HG02981 (cell line): Measurements from ENCODE around the gene IL17B.

Experiments
- ATAC-seq: cut with Tn5 transposase; IDR thresholded peaks from one replicate; pipeline ENCODE4 v1.9.1; 2021; ENCODE audit warnings: mild to moderate bottlenecking, moderate library complexity; ENCODE audit not compliant: unreplicated experiment

IL17B gene

GRCh38 chr5:149362541-149362940, 16.6 kb downstream of the IL17B start:
- no peak for ATAC-seq

- no peak for ATAC-seq
Observed at GRCh38 chr5:149360272-149360671, 18.8 kb downstream of the IL17B start.

DNA sequence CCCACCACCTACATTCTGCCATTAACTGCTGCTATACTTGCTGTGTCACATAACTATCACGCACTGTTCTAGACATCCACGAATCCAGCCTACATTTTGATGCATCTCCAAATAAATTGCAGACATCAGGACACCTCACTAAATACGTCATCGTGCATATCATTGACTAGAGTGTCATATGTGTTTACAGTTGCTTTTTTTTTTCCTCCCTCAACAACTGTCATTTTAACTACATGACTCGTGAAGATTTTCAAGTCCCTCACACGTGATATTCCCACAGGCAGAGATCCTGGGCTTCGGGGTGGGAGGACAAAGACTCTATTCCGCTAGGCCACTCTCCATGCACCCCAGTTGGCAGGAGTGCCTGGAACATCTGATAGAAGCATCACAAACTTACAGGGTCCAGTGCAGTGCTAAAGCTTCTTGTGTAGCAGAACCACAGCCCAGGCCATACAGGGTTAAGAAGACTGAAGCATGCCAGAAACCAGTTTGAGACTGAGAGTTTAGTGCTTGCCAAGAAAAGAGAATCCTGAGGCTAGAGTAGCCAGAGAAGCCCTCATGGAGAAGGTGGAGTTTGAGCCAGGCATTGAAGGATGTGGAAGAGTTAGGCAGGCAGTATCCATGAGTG, 20.1 kb downstream of the IL17B start:
- no peak for ATAC-seq

DNA sequence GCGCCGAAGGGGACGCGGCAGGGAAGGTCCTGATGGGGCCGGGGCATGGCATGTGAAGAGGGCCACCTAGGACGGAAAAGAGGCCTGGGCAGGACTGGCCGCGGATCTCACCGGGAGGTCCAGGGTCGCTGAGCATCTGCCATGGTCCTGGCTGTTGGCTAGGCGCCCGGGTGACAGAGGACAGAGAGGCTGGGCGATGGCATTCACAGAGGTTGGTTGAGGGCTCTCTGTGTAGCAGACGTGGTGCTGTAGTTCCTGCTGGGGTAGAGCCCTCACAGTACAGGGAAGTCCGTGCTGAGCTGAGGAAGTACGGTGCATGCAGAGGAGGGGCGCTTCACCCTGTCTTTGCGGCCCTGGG, 20.8 kb downstream of the IL17B start:
- ATAC-seq = peak; percentile 6

GRCh38 chr5:149357370-149358293, 21.5 kb downstream of the IL17B start, which contains the start of gene PCYOX1L:
TSS of gene PCYOX1L (plus strand) at chr5:149358046. CDS start at chr5:149358069, 23 bp downstream.
- peak; percentile 100 for ATAC-seq

DNA sequence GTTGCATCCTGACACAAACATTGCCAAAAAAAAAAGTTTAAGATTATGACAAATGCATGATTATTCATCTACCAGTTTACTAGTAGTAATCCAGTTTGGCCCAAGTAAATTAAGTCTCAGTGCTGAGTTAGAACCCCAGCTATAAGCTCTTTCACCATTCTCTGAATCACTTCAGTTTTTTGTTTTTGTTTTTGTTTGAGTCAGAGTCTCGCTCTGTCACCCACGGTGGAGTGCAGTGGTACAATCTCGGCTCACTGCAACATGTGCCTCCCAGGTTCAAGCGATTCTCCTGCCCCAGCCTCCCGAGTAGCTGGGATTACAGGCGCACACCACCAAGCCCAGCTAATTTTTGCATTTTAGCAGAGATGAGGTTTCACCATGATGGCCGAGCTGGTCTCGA, 22.7 kb downstream of the IL17B start:
- ATAC-seq = no peak

GRCh38 chr5:149355688-149356087, 23.4 kb downstream of the IL17B start:
- no peak for ATAC-seq

GRCh38 chr5:149353911-149354310, 25.2 kb downstream of the IL17B start:
- ATAC-seq = no peak

- ATAC-seq = no peak
Observed at GRCh38 chr5:149352169-149352568, 26.9 kb downstream of the IL17B start.

DNA sequence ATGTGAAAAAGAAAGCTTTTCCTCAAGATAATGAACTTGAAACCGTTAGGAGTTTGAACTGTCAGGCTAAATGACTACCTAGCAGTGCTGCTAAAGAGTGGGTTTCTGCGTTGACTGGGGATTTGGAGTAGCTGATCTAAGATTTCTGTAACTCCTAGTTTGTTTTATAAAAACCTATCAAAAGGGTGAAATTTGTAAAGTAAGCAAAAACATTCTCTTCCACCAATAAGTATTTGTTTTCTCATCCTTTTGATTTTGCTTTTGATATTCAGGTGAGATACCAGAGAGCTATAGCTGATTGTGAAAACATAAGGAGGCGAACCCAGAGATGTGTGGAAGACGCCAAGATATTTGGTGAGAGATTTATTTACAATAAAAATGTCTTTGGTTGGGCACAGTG, 29.7 kb downstream of the IL17B start:
- ATAC-seq = no peak

DNA sequence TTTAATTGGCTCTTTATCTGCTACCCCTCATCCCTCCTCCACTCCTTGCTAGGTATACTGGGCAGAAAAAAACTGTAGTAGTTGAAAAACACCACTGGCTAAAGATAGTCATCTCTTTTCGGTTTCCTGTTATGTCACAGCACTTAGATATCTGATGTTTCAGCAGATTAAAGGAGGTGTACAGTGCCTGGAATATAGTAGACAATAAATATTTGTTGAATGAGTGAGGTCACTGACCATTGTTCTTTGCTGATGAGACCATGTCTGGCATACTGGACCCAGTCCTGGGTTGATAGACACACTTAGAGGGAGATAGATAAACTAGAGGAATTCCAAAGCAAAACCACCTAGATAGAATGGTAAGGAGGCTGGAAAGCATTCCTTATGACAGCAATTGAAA, 30.6 kb downstream of the IL17B start:
- ATAC-seq = no peak

- no peak for ATAC-seq
Observed at GRCh38 chr5:149345892-149346222, 33.2 kb downstream of the IL17B start.

DNA sequence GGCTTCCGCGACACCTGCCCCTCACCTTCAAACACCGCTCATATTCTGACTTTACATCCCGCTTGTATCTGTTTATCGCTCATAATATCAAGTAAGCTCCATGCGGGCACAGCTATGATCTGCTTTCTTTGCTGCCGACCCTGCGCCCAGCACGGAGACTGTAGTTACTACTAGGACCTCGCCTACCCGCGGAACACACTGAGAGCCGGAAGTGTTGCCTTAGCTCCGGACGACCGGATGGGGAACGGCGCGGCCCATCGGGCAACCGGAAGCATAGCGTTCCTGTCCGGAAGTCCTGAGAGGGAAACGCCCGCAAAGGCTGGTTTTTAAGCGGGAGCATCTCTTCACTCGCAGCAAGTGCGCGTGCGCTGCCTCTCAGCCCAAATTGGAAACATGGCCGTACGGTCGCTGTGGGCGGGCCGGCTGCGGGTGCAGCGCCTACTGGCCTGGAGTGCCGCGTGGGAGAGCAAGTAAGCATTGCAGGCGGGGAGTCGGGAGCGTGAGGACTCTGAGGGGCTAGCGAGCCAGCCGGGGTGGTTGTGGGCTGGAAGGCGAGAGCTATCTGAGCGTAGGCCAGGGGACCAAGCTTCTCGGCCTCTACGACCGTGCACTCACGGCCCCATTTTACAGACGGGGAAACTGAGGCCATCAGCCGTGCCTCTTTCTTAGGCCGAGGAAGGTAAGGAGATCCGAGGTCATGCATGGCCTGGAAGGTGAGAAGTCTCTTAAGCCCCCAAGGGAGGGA, 33.8 kb downstream of the IL17B start, which contains the start of gene GRPEL2:
TSS of gene GRPEL2 (plus strand) at position 353 of the 745 bp plus-strand sequence. CDS start at position 394, 41 bp downstream.
- peak; percentile 92 for ATAC-seq

DNA sequence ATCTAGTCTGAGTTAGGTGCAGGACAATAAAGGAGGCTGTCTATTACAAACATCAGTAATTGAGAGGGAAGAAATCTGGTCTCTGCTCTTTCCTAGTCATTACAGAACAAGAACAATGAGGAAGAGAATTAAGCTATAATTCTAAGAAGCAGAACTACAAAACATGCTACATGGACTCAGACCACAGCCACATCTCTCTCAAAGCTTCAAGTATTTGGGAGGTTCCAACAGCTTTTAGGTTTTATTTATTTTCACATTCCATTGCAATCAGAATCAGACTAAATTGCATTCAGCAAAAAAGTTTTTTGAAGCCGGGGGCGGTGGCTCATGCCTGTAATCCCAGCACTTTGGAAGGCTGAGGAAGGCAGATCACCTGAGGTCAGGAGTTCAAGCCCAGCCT, 34.9 kb downstream of the IL17B start:
- no peak for ATAC-seq

DNA sequence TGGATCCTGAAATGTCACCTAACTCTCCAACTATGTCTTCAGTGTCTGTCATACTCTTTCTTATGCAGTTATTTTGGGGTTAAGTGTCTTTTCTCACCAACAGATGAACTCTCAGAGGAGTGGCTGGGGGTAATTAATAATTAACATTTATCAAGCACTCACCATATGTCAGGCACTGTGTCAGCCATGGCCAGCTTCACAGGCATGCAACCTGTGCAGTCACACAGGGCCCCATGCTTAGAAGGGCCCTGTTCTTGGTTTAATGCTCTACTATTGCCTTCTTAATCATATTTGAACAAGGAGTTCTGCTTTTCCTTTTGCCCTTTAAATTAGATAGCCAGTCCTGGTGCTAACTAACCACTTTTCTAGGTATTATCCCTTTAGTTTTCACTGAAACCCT, 37.2 kb downstream of the IL17B start:
- peak; percentile 41 for ATAC-seq

- ATAC-seq = no peak
Observed at GRCh38 chr5:149340920-149341319, 38.2 kb downstream of the IL17B start.

GRCh38 chr5:149338364-149338763, 40.7 kb downstream of the IL17B start:
- ATAC-seq = no peak

GRCh38 chr5:149337736-149338135, 41.4 kb downstream of the IL17B start:
- ATAC-seq = no peak

DNA sequence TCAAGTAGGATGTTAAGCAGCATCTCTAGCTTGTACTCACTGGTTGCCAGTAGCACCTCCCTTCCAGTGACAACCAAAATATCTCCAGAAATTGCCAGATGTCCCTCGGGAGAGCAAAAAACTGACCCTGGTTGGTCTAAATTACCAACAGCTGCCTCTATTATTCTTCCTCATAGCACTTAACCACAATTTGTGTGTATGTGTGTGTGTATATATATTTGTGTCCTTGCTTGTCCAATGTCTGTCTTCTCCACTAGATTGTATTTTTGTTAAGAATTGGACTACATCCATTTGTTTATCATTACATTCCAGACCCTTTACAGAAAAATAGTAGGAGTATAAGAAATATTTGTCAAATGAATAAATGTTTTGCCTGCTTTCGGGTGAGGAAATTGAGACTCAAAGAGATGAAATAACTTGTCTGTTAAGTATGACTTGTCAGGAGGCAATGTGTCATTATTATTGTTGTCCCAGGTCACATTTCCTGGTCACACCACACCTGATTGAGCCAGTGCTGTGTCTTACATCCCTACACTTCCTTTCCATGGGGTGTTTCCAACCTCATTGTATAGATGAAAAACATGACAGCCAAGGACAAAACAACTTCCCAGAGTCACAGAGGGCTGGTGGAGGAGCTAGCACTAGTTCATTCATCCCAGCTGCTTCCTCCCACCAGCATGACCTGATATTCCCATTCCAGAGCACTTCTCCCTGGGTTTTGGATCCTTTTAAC, 45.2 kb downstream of the IL17B start:
- no peak for ATAC-seq

- ATAC-seq = no peak
Observed at GRCh38 chr5:149328177-149328576, 50.9 kb downstream of the IL17B start.

- ATAC-seq = no peak
Observed at GRCh38 chr5:149326611-149327010, 52.5 kb downstream of the IL17B start.
